Measurements from ENCODE around the gene PHACTR1.

GRCh38 chr6:13177664-13178063 lies 461.1 kb downstream of the PHACTR1 start:
- TF ChIP-seq EZH2 (IDR thresholded peaks at IDR 0.05; ENCODE audit: insufficient read depth, poor library complexity, severe bottlenecking) (no peak), EZH2phosphoT487 (IDR thresholded peaks at IDR 0.05; ENCODE audit: insufficient read depth, low read depth) (no peak)

All from GM23248 (cell line).